ENCODE measurements around the gene KRTAP26-1.

Gene KRTAP26-1

GRCh38 chr21:30271611-30272010 is 48.5 kb downstream of the KRTAP26-1 start:
- no peaks in the 10 kb centered on the region for H3K4me1 ChIP-seq (ENCODE audit: control insufficient read depth, insufficient read depth, low read length)
- no peak overlapping the region for H3K9ac ChIP-seq (ENCODE audit: low read depth, low read length)
- no peak overlapping the region for H3K4me3 ChIP-seq (ENCODE audit: low read depth, low read length)
- H3K36me3 ChIP-seq (ENCODE audit: control insufficient read depth, insufficient read depth, low read length), result no peaks in the 10 kb centered on the region
- no peaks in the 10 kb centered on the region for H3K27me3 ChIP-seq (ENCODE audit: control insufficient read depth, insufficient read depth, low read length)
- H3K27ac ChIP-seq (ENCODE audit: low read depth, low read length), result no peak overlapping the region
- H3K9me3 ChIP-seq (ENCODE audit: control insufficient read depth, insufficient read depth, low read length), result no peaks in the 10 kb centered on the region

GRCh38 chr21:30271156-30271555 is 49.0 kb downstream of the KRTAP26-1 start:
- H3K9ac ChIP-seq (ENCODE audit: low read depth, low read length), result no peak overlapping the region
- H3K27ac ChIP-seq (ENCODE audit: low read depth, low read length), result no peak overlapping the region
- H3K27me3 ChIP-seq (ENCODE audit: control insufficient read depth, insufficient read depth, low read length), result no peaks in the 10 kb centered on the region
- H3K36me3 ChIP-seq (ENCODE audit: control insufficient read depth, insufficient read depth, low read length), result no peaks in the 10 kb centered on the region
- H3K4me1 ChIP-seq (ENCODE audit: control insufficient read depth, insufficient read depth, low read length), result no peaks in the 10 kb centered on the region
- H3K4me3 ChIP-seq (ENCODE audit: low read depth, low read length), result no peak overlapping the region
- no peaks in the 10 kb centered on the region; the same call in 1 of the 2 replicates for H3K9me3 ChIP-seq (ENCODE audit: control insufficient read depth, insufficient read depth, low read length)

GRCh38 chr21:30269803-30270530 is 50.1 kb downstream of the KRTAP26-1 start:
- no peaks in the 10 kb centered on the region for H3K27me3 ChIP-seq (ENCODE audit: control insufficient read depth, insufficient read depth, low read length)
- no peaks in the 10 kb centered on the region for H3K4me1 ChIP-seq (ENCODE audit: control insufficient read depth, insufficient read depth, low read length)
- no peaks in the 10 kb centered on the region; the same call in 1 of the 2 replicates for H3K9me3 ChIP-seq (ENCODE audit: control insufficient read depth, insufficient read depth, low read length)
- H3K27ac ChIP-seq (ENCODE audit: low read depth, low read length), result no peak overlapping the region
- no peaks in the 10 kb centered on the region for H3K36me3 ChIP-seq (ENCODE audit: control insufficient read depth, insufficient read depth, low read length)
- no peak overlapping the region for H3K4me3 ChIP-seq (ENCODE audit: low read depth, low read length)
- H3K9ac ChIP-seq (ENCODE audit: low read depth, low read length), result no peak overlapping the region
